ENCODE results near the gene ROPN1. TPM values are rescaled to one million over a fixed set of nuclear protein-coding genes. Genes with fewer than 3 reads are reported as not detected.
"Not testable (repeated sequence)": the region's sequence is repeated elsewhere in the genome, so short reads cannot be mapped to it uniquely, and the experiment has no call there.

Gene ROPN1
- polyA plus RNA-seq, 4 donors: 0.04 to 0.36 (median 0.22) TPM; not detected in 1

- DNase-seq (ENCODE audit: low read depth in 4 of 4, low spot score in 3 of 4): not testable (repeated sequence)
These were observed 9.4 kb upstream of the ROPN1 start for GRCh38 chr3:124001366-124001765.

GRCh38 chr3:123997543-123997942 lies 5.6 kb upstream of the ROPN1 start:
- no peak for DNase-seq (ENCODE audit: low read depth in 4 of 4, low spot score in 3 of 4)

GRCh38 chr3:123993818-123994217 lies 1.9 kb upstream of the ROPN1 start:
- DNase-seq (ENCODE audit: low read depth in 4 of 4, low spot score in 3 of 4): no peak

- no peak for DNase-seq (ENCODE audit: low read depth in 4 of 4, low spot score in 3 of 4)
These were observed 5.5 kb downstream of the ROPN1 start for GRCh38 chr3:123986427-123986826.

GRCh38 chr3:123984957-123985356 lies 7.0 kb downstream of the ROPN1 start:
- DNase-seq (ENCODE audit: low read depth in 4 of 4, low spot score in 3 of 4): no peak

- DNase-seq (ENCODE audit: low read depth in 4 of 4, low spot score in 3 of 4): no peak
These were observed 7.6 kb downstream of the ROPN1 start for GRCh38 chr3:123984350-123984749.

GRCh38 chr3:123981317-123981716 lies 10.6 kb downstream of the ROPN1 start:
- DNase-seq (ENCODE audit: low read depth in 4 of 4, low spot score in 3 of 4): not testable (repeated sequence)

GRCh38 chr3:123980539-123980938 lies 11.4 kb downstream of the ROPN1 start:
- no peak for DNase-seq (ENCODE audit: low read depth in 4 of 4, low spot score in 3 of 4)

- peak in 1 of 4 donors; percentile 28 for DNase-seq (ENCODE audit: low read depth in 4 of 4, low spot score in 3 of 4)
These were observed 12.1 kb downstream of the ROPN1 start for GRCh38 chr3:123979525-123980501.

- DNase-seq (ENCODE audit: low read depth in 4 of 4, low spot score in 3 of 4): not testable (repeated sequence)
These were observed 15.0 kb downstream of the ROPN1 start for GRCh38 chr3:123976904-123977303.

GRCh38 chr3:123976181-123976898 lies 15.6 kb downstream of the ROPN1 start:
- DNase-seq (ENCODE audit: low read depth in 4 of 4, low spot score in 3 of 4): not testable (repeated sequence)

GRCh38 chr3:123975030-123975429 lies 16.9 kb downstream of the ROPN1 start:
- DNase-seq (ENCODE audit: low read depth in 4 of 4, low spot score in 3 of 4): not testable (repeated sequence)

- no peak for DNase-seq (ENCODE audit: low read depth in 4 of 4, low spot score in 3 of 4)
These were observed 20.5 kb downstream of the ROPN1 start for GRCh38 chr3:123971406-123971805.

- DNase-seq (ENCODE audit: low read depth in 4 of 4, low spot score in 3 of 4): not testable (repeated sequence)
These were observed 24.7 kb downstream of the ROPN1 start for GRCh38 chr3:123967260-123967659.

- not testable (repeated sequence) for DNase-seq (ENCODE audit: low read depth in 4 of 4, low spot score in 3 of 4)
These were observed 25.1 kb downstream of the ROPN1 start for GRCh38 chr3:123966799-123967198.

GRCh38 chr3:123964793-123965192 lies 27.1 kb downstream of the ROPN1 start:
- DNase-seq (ENCODE audit: low read depth in 4 of 4, low spot score in 3 of 4): not testable (repeated sequence)

- DNase-seq (ENCODE audit: low read depth in 4 of 4, low spot score in 3 of 4): no peak
These were observed 30.4 kb downstream of the ROPN1 start for GRCh38 chr3:123961508-123961856.

- peak; percentile 89 to 94 (median 91) for DNase-seq (ENCODE audit: low read depth in 4 of 4, low spot score in 3 of 4)
These were observed 31.0 kb downstream of the ROPN1 start, which contains the start of gene CCDC14 for GRCh38 chr3:123960781-123961507. CCDC14 (minus strand) TSS chr3:123961229; CDS start chr3:123961173, 56 bp downstream.

- no peak for DNase-seq (ENCODE audit: low read depth in 4 of 4, low spot score in 3 of 4)
These were observed 38.2 kb downstream of the ROPN1 start for GRCh38 chr3:123953735-123954134.

GRCh38 chr3:123952844-123953520 lies 38.9 kb downstream of the ROPN1 start:
- DNase-seq (ENCODE audit: low read depth in 4 of 4, low spot score in 3 of 4): no peak

Data from right renal pelvis (tissue), 4 donors.